SK-N-SH (cell line): ENCODE measurements around the gene BBX. TPM values are rescaled to one million over a fixed set of nuclear protein-coding genes. Genes with fewer than 3 reads are reported as not detected.

ENCODE experiments used
- CTCF ChIA-PET: fragments of 300-600, 350-600 bp; formaldehyde crosslinking; extraction: SDS; loops from one replicate; lab custom pipeline; 2021; lab: Yijun Ruan, JAX
- POLR2A ChIA-PET: fragments of 350-600 bp; sonication (Branson Sonifier 250); formaldehyde crosslinking; extraction: SDS; loops from one replicate; lab custom pipeline; 2020; ENCODE audit warnings: antibody characterized with exemption, inconsistent platforms; lab: Yijun Ruan, JAX
- DNase-seq: peaks from one replicate; pipeline ENCODE4 v3.0.0; 2012
- H2AFZ ChIP-seq: fragments of 200-600 bp; sonication (generic); 2 replicates; pipeline ENCODE4 v1.8.1; 2016; ENCODE audit warnings: antibody characterized with exemption, mild to moderate bottlenecking, low read depth
- H3F3A ChIP-seq: fragments of 200-600 bp; sonication (generic); replicated peaks from 2 replicates; pipeline ENCODE3; 2016; ENCODE audit warnings: antibody characterized with exemption, mild to moderate bottlenecking; ENCODE audit not compliant: insufficient read depth
- H3K27ac ChIP-seq, 2 experiments: fragments of 200-500 bp in 1 of 2; fragments of 200-600 bp in 1 of 2; sonication (Bioruptor generic) in 1 of 2; sonication (generic), shearing (Covaris generic) in 1 of 2; 2 replicates each; pipeline versions ENCODE4 v1.5.1 to v1.6.1; 2014 to 2016; ENCODE audit warnings: low read depth in 2 of 2, inconsistent platforms in 1 of 2, low read length in 1 of 2, mild to moderate bottlenecking in 1 of 2, mixed read lengths in 1 of 2
- H3K27me3 ChIP-seq: fragments of 200-600 bp; sonication (generic), shearing (Covaris generic); 2 replicates; pipeline ENCODE4 v1.6.1; 2016; ENCODE audit warnings: mixed run types; ENCODE audit not compliant: insufficient read depth
- H3K36me3 ChIP-seq, 2 experiments: fragments of 200-500 bp in 1 of 2; fragments of 200-600 bp in 1 of 2; sonication (Bioruptor generic) in 1 of 2; sonication (generic) in 1 of 2; replicated peaks in 1 of 2; 2 replicates each; pipeline versions ENCODE3 to v1.5.1; 2014 to 2016; ENCODE audit warnings: low read length in 1 of 2, mild to moderate bottlenecking in 1 of 2; ENCODE audit not compliant: insufficient read depth in 2 of 2, control insufficient read depth in 1 of 2
- H3K4me1 ChIP-seq, 2 experiments: fragments of 200-500 bp in 1 of 2; fragments of 200-600 bp in 1 of 2; sonication (Bioruptor generic) in 1 of 2; sonication (generic), shearing (Covaris generic) in 1 of 2; 2 replicates each; pipeline versions ENCODE4 v1.5.1 to v1.6.1; 2014 to 2016; ENCODE audit warnings: low read depth in 1 of 2, low read length in 1 of 2, mixed run types in 1 of 2; ENCODE audit not compliant: insufficient read depth in 2 of 2, control insufficient read depth in 1 of 2
- H3K4me2 ChIP-seq: fragments of 200-600 bp; sonication (generic), shearing (Covaris generic); 2 replicates; pipeline ENCODE4 v1.6.1; 2017; ENCODE audit warnings: mixed run types
- H3K4me3 ChIP-seq, 2 experiments: fragments of 200-500 bp in 1 of 2; fragments of 200-600 bp in 1 of 2; sonication (Bioruptor generic) in 1 of 2; sonication (generic), shearing (Covaris generic) in 1 of 2; 2 replicates each; pipeline versions ENCODE4 v1.5.1 to v1.8.1; 2014 to 2016; ENCODE audit warnings: low read depth in 2 of 2, inconsistent platforms in 1 of 2, low read length in 1 of 2, mild to moderate bottlenecking in 1 of 2, mixed read lengths in 1 of 2, moderate library complexity in 1 of 2
- H3K79me2 ChIP-seq: fragments of 200-600 bp; sonication (generic); 2 replicates; pipeline ENCODE4 v1.8.1; 2017; ENCODE audit warnings: mild to moderate bottlenecking; ENCODE audit not compliant: insufficient read depth
- H3K9ac ChIP-seq: fragments of 200-600 bp; sonication (generic); 2 replicates; pipeline ENCODE4 v1.6.1; 2017; ENCODE audit warnings: mixed run types
- H3K9me2 ChIP-seq: fragments of 200-600 bp; sonication (generic); 2 replicates; pipeline ENCODE4 v1.6.1; 2017; ENCODE audit warnings: mixed run types
- H3K9me3 ChIP-seq: fragments of 200-600 bp; sonication (generic); 2 replicates; pipeline ENCODE4 v1.6.1; 2017; ENCODE audit warnings: mixed run types, mild to moderate bottlenecking, moderate library complexity
- H4K20me1 ChIP-seq: fragments of 200-600 bp; sonication (generic); 2 replicates; pipeline ENCODE4 v1.6.1; 2017; ENCODE audit warnings: mild to moderate bottlenecking, mixed run types; ENCODE audit not compliant: insufficient read depth
- EP300 ChIP-seq, 2 experiments: IDR thresholded peaks; 2 replicates each; pipeline versions ENCODE4 v1.4.0 to v1.6.1; 2012; ENCODE audit warnings: borderline replicate concordance in 1 of 2, low read depth in 1 of 2, low read length in 1 of 2
- FOXM1 ChIP-seq: IDR thresholded peaks from 2 replicates; pipeline ENCODE4 v1.4.0; 2012; ENCODE audit warnings: low read depth, mild to moderate bottlenecking
- GATA2 ChIP-seq: sonication (generic); formaldehyde crosslinking; IDR thresholded peaks from 2 replicates; pipeline ENCODE4 v1.5.0; 2020; ENCODE audit warnings: mild to moderate bottlenecking, missing genetic modification reagents
- JUND ChIP-seq: IDR thresholded peaks from 2 replicates; pipeline ENCODE4 v1.4.0; 2012
- MAX ChIP-seq: IDR thresholded peaks from 2 replicates; pipeline ENCODE4 v1.4.0; 2012; ENCODE audit warnings: low read depth
- MEF2A ChIP-seq: IDR thresholded peaks from 2 replicates; pipeline ENCODE4 v1.4.0; 2012; ENCODE audit warnings: low read depth, borderline replicate concordance
- NFIC ChIP-seq: IDR thresholded peaks from 2 replicates; pipeline ENCODE4 v1.4.0; 2012; ENCODE audit warnings: borderline replicate concordance
- NRF1 ChIP-seq: IDR thresholded peaks from 2 replicates; pipeline ENCODE4 v1.6.1; 2012; ENCODE audit warnings: low read depth, mild to moderate bottlenecking, low read length
- PBX3 ChIP-seq: IDR thresholded peaks from 2 replicates; pipeline ENCODE4; 2012
- RAD21 ChIP-seq: IDR thresholded peaks from 2 replicates; pipeline ENCODE4 v1.6.1; 2012; ENCODE audit warnings: mild to moderate bottlenecking, low read length
- RCOR1 ChIP-seq: fragments of 150-350 bp; IDR thresholded peaks from 2 replicates; pipeline ENCODE4 v1.6.1; 2017; ENCODE audit warnings: antibody characterized with exemption, low read length
- RFX5 ChIP-seq: IDR thresholded peaks from 2 replicates; pipeline ENCODE4 v1.6.1; 2012; ENCODE audit warnings: mild to moderate bottlenecking, improper control_type of control experiment, low read length
- SIN3A ChIP-seq: IDR thresholded peaks from 2 replicates; pipeline ENCODE4 v1.6.1; 2012; ENCODE audit warnings: low read depth, mild to moderate bottlenecking, low read length, moderate library complexity, borderline replicate concordance
- TAF1 ChIP-seq: IDR thresholded peaks from 2 replicates; pipeline ENCODE4 v1.6.1; 2012; ENCODE audit warnings: low read depth, mild to moderate bottlenecking, low read length, moderate library complexity, borderline replicate concordance
- WGBS: methylation state at CpG from one replicate; pipeline ENCODE4 v1.1.6; 2017; ENCODE audit warnings: low lambda C conversion rate; 5-methylcytosine and 5-hydroxymethylcytosine counted together
- polyA plus RNA-seq, 3 experiments: library from polyadenylated mRNA; depleted of rRNA; stranded (reverse); fragments of >200 nt; gene quantifications; 2 replicates each; pipeline ENCODE4 v1.2.3, GENCODE V29; 2012

Gene BBX
- polyA plus RNA-seq, 1 of the 3 experiments (the other 2 are of a cell fraction) = 14.2 TPM

GRCh38 chr3:107633327-107634098, 110.8 kb downstream of the BBX start:
- no peaks in the 10 kb centered on the region for H3K27me3 ChIP-seq
- H3K4me3 ChIP-seq = no peak overlapping the region
- ChIA-PET POLR2A (no interaction called here), CTCF (interaction anchor here (0.9 to 2.0 kb wide), 3 partner anchors 27 to 362 kb away, joined by 4 to 8 read pairs (median 5); no protein-coding TSS in a partner anchor)
- H2AFZ ChIP-seq = no peak overlapping the region
- H3K9me3 ChIP-seq = no peaks in the 10 kb centered on the region
- H3K4me1 ChIP-seq = peaks cover 9 to 10% of the 10 kb centered on the region in 2 experiments
- DNase-seq = no peak
- H3F3A ChIP-seq = peaks cover 7% of the 10 kb centered on the region
- no peak overlapping the region for H3K4me2 ChIP-seq
- no peak overlapping the region for H3K9ac ChIP-seq
- WGBS = 94% methylated on average over 3 of the region's 3 CpGs
- H3K9me2 ChIP-seq = no peaks in the 10 kb centered on the region
- no peak overlapping the region for H3K27ac ChIP-seq
- no peaks in the 10 kb centered on the region for H3K79me2 ChIP-seq
- TF ChIP-seq RAD21 = no peak
- no peak for TF ChIP-seq FOXM1
- TF ChIP-seq PBX3 = no peak
- TF ChIP-seq MAX = no peak
- no peak for TF ChIP-seq SIN3A
- no peak for TF ChIP-seq NRF1
- TF ChIP-seq MEF2A = no peak
- no peak for TF ChIP-seq TAF1
- TF ChIP-seq EP300 (IDR thresholded peaks at IDR 0.05; ENCODE audit: borderline replicate concordance in 1 of 2, low read depth in 1 of 2, low read length in 1 of 2) = no peak
- no peak for TF ChIP-seq NFIC
- no peak for TF ChIP-seq RCOR1
- TF ChIP-seq RFX5 = no peak
- TF ChIP-seq GATA2 (CRISPR knock-in tag) = no peak
- H4K20me1 ChIP-seq = no peaks in the 10 kb centered on the region
- no peaks in the 10 kb centered on the region for H3K36me3 ChIP-seq

- no peaks in the 10 kb centered on the region for H4K20me1 ChIP-seq
- no peaks in the 10 kb centered on the region for H3K9me2 ChIP-seq
- no peak for DNase-seq
- no peak overlapping the region for H3K9ac ChIP-seq
- H3K4me1 ChIP-seq = peaks cover 9 to 10% of the 10 kb centered on the region in 2 experiments
- ChIA-PET POLR2A (no interaction called here), CTCF (no interaction called here)
- no peak overlapping the region for H3K4me3 ChIP-seq
- H3K9me3 ChIP-seq = no peaks in the 10 kb centered on the region
- H3K36me3 ChIP-seq = no peaks in the 10 kb centered on the region
- H3F3A ChIP-seq = peaks cover 7% of the 10 kb centered on the region
- no peak overlapping the region for H3K4me2 ChIP-seq
- 96% methylated on average over 3 of the region's 3 CpGs for WGBS
- H3K27me3 ChIP-seq = no peaks in the 10 kb centered on the region
- TF ChIP-seq JUND = no peak
- no peak overlapping the region for H3K27ac ChIP-seq
- no peaks in the 10 kb centered on the region for H3K79me2 ChIP-seq
- H2AFZ ChIP-seq = no peak overlapping the region
Measured at GRCh38 chr3:107634099-107634489, 111.3 kb downstream of the BBX start.
